RWPE2 (cell line): ENCODE measurements around the gene AQP2.

ENCODE experiments used
- ATAC-seq: fragments of 200-7000 bp; cut with Tn5 transposase; 3 replicates; pipeline ENCODE4 v1.9.1; 2021; ENCODE audit warnings: low read depth
- DNase-seq: peaks from one replicate; pipeline ENCODE4 v3.0.0-alpha.2; 2020; ENCODE audit warnings: low spot score
- H3K27ac ChIP-seq: fragments of 450-650 bp; 2 replicates; pipeline ENCODE4 v1.5.1; 2017; ENCODE audit warnings: mild to moderate bottlenecking; ENCODE audit not compliant: poor library complexity, severe bottlenecking
- H3K27me3 ChIP-seq: fragments of 250-450 bp; sonication (Bioruptor Pico); 2 replicates; pipeline ENCODE4 v1.5.1; 2021; ENCODE audit warnings: mild to moderate bottlenecking, moderate library complexity; ENCODE audit not compliant: insufficient read depth, poor library complexity, severe bottlenecking
- H3K36me3 ChIP-seq: fragments of 250-450 bp; sonication (Bioruptor Pico); 2 replicates; pipeline ENCODE4 v1.5.1; 2020; ENCODE audit warnings: low read depth, mild to moderate bottlenecking, moderate library complexity
- H3K4me1 ChIP-seq: fragments of 250-450 bp; sonication (Bioruptor Pico); 2 replicates; pipeline ENCODE4 v1.5.1; 2021; ENCODE audit warnings: mild to moderate bottlenecking, moderate library complexity; ENCODE audit not compliant: insufficient read depth, poor library complexity, severe bottlenecking
- H3K4me3 ChIP-seq: fragments of 250-450 bp; sonication (Bioruptor Pico); 2 replicates; pipeline ENCODE4 v1.5.1; 2021; ENCODE audit warnings: mild to moderate bottlenecking, moderate library complexity; ENCODE audit not compliant: severe bottlenecking
- H3K9me3 ChIP-seq: fragments of 250-450 bp; sonication (Bioruptor Pico); 2 replicates; pipeline ENCODE4 v1.5.1; 2021; ENCODE audit warnings: mild to moderate bottlenecking, moderate library complexity; ENCODE audit not compliant: severe bottlenecking
- CTCF ChIP-seq: fragments of 450-650 bp; IDR thresholded peaks from one replicate; pipeline ENCODE4 v1.5.1; 2017; ENCODE audit warnings: mild to moderate bottlenecking, moderate library complexity; ENCODE audit not compliant: poor library complexity, severe bottlenecking

AQP2 gene

GRCh38 chr12:49955899-49956662 lies 5.5 kb downstream of the AQP2 start:
- DNase-seq (no peak), ATAC-seq (no peak)
- Histone ChIP-seq H3K9me3 (no peaks in the 10 kb centered on the region), H3K36me3 (no peaks in the 10 kb centered on the region), H3K27me3 (no peaks in the 10 kb centered on the region), H3K4me3 (no peak overlapping the region), H3K27ac (no peak overlapping the region), H3K4me1 (peaks cover 13% of the 10 kb centered on the region)
- TF ChIP-seq CTCF, result no peak

GRCh38 chr12:49956663-49957569 lies 6.4 kb downstream of the AQP2 start:
- Histone ChIP-seq H3K27ac (no peak overlapping the region), H3K27me3 (no peaks in the 10 kb centered on the region), H3K9me3 (no peaks in the 10 kb centered on the region), H3K4me1 (peaks cover 13% of the 10 kb centered on the region), H3K4me3 (no peak overlapping the region), H3K36me3 (no peaks in the 10 kb centered on the region)
- no peak for TF ChIP-seq CTCF
- ATAC-seq, result no peak
- DNase-seq, result peak; percentile 23

- no peak for TF ChIP-seq CTCF
- peak; percentile 11 for DNase-seq
- peaks cover 15% of the 10 kb centered on the region for H3K4me1 ChIP-seq
- H3K4me3 ChIP-seq, result no peak overlapping the region
- no peaks in the 10 kb centered on the region for H3K36me3 ChIP-seq
- no peaks in the 10 kb centered on the region for H3K9me3 ChIP-seq
- no peak for ATAC-seq
- no peak overlapping the region for H3K27ac ChIP-seq
- no peaks in the 10 kb centered on the region for H3K27me3 ChIP-seq
These were observed 7.0 kb downstream of the AQP2 start for GRCh38 chr12:49957570-49957967.

DNA sequence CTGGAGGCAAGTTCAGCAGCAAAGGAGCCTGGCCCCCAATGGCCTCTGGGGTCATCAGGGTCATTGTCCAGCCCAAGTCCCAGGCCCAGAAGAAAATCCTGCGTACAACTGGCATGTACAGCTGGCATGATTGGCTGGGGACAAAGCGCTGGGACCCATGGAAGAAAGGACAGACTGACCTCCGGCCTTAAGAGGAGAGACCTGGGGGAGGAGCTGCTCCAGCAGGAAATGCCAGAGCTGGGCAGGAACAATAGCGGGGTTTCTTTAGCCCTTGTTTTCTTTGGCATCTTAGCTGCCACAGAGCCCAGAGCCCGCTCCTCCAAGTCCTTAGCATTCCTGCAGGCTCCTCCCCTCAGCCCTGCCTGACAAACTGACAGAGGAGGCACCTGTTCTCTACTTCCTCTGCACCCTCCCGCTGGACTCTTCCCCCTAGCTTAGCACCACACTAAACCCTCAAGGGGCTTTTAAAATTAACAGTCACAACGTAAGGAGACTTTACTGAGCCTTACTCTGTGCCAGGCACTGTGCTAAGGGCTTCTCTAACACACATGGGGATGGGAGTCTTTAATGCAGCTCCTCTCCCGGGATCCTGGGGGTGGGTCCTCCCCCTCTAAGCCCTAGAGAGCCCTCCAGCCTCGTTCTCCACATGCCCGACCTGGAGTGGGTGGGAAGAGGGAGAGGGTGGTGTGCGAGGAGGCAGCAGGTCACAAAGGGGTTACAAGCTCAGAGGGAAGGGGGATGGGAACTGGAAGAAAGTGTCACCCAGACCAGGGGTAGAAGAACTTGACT lies 9.3 kb downstream of the AQP2 start:
- ATAC-seq (peak; percentile 81), DNase-seq (peak; percentile 72)
- no peak for TF ChIP-seq CTCF
- H3K27me3 ChIP-seq, result no peaks in the 10 kb centered on the region
- H3K36me3 ChIP-seq, result no peaks in the 10 kb centered on the region
- H3K4me1 ChIP-seq, result peaks cover 24% of the 10 kb centered on the region
- no peak overlapping the region for H3K4me3 ChIP-seq
- H3K9me3 ChIP-seq, result no peaks in the 10 kb centered on the region
- peak overlapping the region; percentile 38 for H3K27ac ChIP-seq
